Endodermal cell (in vitro differentiated cells): ENCODE data around the gene CEP85. TPM values are rescaled to one million over a fixed set of nuclear protein-coding genes. Genes with fewer than 3 reads are reported as not detected.
"Not testable (repeated sequence)": the region's sequence is repeated elsewhere in the genome, so short reads cannot be mapped to it uniquely, and the experiment has no call there.

ENCODE experiments used
- DNase-seq: peaks from one replicate; pipeline ENCODE4 v3.0.0-alpha.2; 2017
- H3K27ac ChIP-seq: 2 replicates; pipeline ENCODE4 v1.5.1; 2013; ENCODE audit warnings: mild to moderate bottlenecking, low read depth, low read length, moderate library complexity
- H3K27me3 ChIP-seq: 2 replicates; pipeline ENCODE4 v1.6.1; 2013; ENCODE audit warnings: mild to moderate bottlenecking, low read length, moderate library complexity; ENCODE audit not compliant: insufficient read depth, control insufficient read depth, poor library complexity, severe bottlenecking
- H3K36me3 ChIP-seq: 2 replicates; pipeline ENCODE4 v1.7.0; 2013; ENCODE audit warnings: mild to moderate bottlenecking, low read length, moderate library complexity; ENCODE audit not compliant: control insufficient read depth, insufficient read depth
- H3K4me1 ChIP-seq: one replicate; pipeline ENCODE4 v1.7.0; 2013; ENCODE audit warnings: low read length; ENCODE audit not compliant: control insufficient read depth, insufficient read depth
- H3K4me3 ChIP-seq: 2 replicates; pipeline ENCODE4 v1.5.1; 2013; ENCODE audit warnings: mild to moderate bottlenecking, low read length, moderate library complexity
- H3K9ac ChIP-seq: 2 replicates; pipeline ENCODE4 v1.6.1; 2013; ENCODE audit warnings: mild to moderate bottlenecking, low read length, moderate library complexity; ENCODE audit not compliant: poor library complexity, severe bottlenecking; ENCODE audit errors: extremely low read depth
- H3K9me3 ChIP-seq: 2 replicates; pipeline ENCODE4 v1.6.1; 2013; ENCODE audit warnings: mild to moderate bottlenecking, low read length, moderate library complexity; ENCODE audit not compliant: control insufficient read depth
- H3K27ac Mint-ChIP-seq: 2 replicates; pipeline ENCODE4 v1.8.0; 2020; ENCODE audit warnings: mixed read lengths
- H3K27me3 Mint-ChIP-seq: 2 replicates; pipeline ENCODE4 v1.8.0; 2021; ENCODE audit warnings: mild to moderate bottlenecking, mixed read lengths; ENCODE audit not compliant: insufficient read depth
- H3K36me3 Mint-ChIP-seq: 2 replicates; pipeline ENCODE4 v1.8.0; 2020; ENCODE audit warnings: low read depth, mixed read lengths
- H3K4me1 Mint-ChIP-seq: 2 replicates; pipeline ENCODE4 v1.8.0; 2020; ENCODE audit warnings: mixed read lengths
- H3K4me3 Mint-ChIP-seq: 2 replicates; pipeline ENCODE4 v1.8.0; 2020; ENCODE audit warnings: mild to moderate bottlenecking, moderate library complexity, mixed read lengths
- H3K9me3 Mint-ChIP-seq: 2 replicates; pipeline ENCODE4 v1.8.0; 2020; ENCODE audit warnings: mild to moderate bottlenecking, mixed read lengths
- CTCF ChIP-seq: fragments of 200-600 bp; sonication (generic); conservative IDR thresholded peaks from 2 replicates; pipeline ENCODE4 v1.5.0; 2021; ENCODE audit warnings: antibody characterized with exemption, mild to moderate bottlenecking
- WGBS, 2 experiments: methylation state at CpG; one replicate each; pipeline versions ENCODE4 v1.1.5 to v1.1.7; 2013; ENCODE audit warnings: missing lambda C conversion rate in 2 of 2, mixed read lengths in 1 of 2; ENCODE audit not compliant: insufficient coverage in 1 of 2, insufficient read length in 1 of 2; 5-methylcytosine and 5-hydroxymethylcytosine counted together
- total RNA-seq, 2 donors: library from RNA; stranded (reverse); fragmentation: NEBNext Ultra II Directional in 1 of 2; extraction: Animal tissue kit (Norgen Biotek cat#: 25700) in 1 of 2; gene quantifications; 2 replicates in 1 of 2; 3 replicates in 1 of 2; pipeline ENCODE4 v1.2.1, GENCODE V29; 2021

The CEP85 gene
- total RNA-seq, 2 donors from 2014 or later = 25.6 to 43.6 TPM

GRCh38 chr1:26290882-26291261, 56.9 kb downstream of the CEP85 start:
- no peak overlapping the region for H3K4me3 Mint-ChIP-seq
- no peaks in the 10 kb centered on the region for H3K27me3 Mint-ChIP-seq

GRCh38 chr1:26291433-26291832, 57.4 kb downstream of the CEP85 start:
- 93 to 99% methylated on average over 2 to 3 of the region's 3 CpGs for WGBS, 2 experiments
- no peaks in the 10 kb centered on the region for H3K27me3 Mint-ChIP-seq
- Histone ChIP-seq H3K27ac (no peak overlapping the region), H3K4me1 (no peaks in the 10 kb centered on the region), H3K9me3 (no peaks in the 10 kb centered on the region), H3K36me3 (no peaks in the 10 kb centered on the region), H3K4me3 (no peak overlapping the region), H3K9ac (no peak overlapping the region), H3K27me3 (no peaks in the 10 kb centered on the region)
- H3K4me1 Mint-ChIP-seq = peaks cover 14% of the 10 kb centered on the region
- no peak for TF ChIP-seq CTCF
- no peak overlapping the region for H3K4me3 Mint-ChIP-seq
- no peak overlapping the region for H3K27ac Mint-ChIP-seq
- no peaks in the 10 kb centered on the region for H3K9me3 Mint-ChIP-seq
- H3K36me3 Mint-ChIP-seq = peaks cover 8% of the 10 kb centered on the region
- no peak for DNase-seq

More at GRCh38 chr1:26290882-26291261, 56.9 kb downstream of the CEP85 start:
- peak overlapping the region; percentile 68 for H3K27ac ChIP-seq
- Mint-ChIP-seq H3K4me1 (peaks cover 14% of the 10 kb centered on the region), H3K36me3 (peaks cover 5% of the 10 kb centered on the region), H3K9me3 (no peaks in the 10 kb centered on the region), H3K27ac (peak overlapping the region; percentile 61)
- 76% methylated on average over 11 of the region's 11 CpGs; no CpG with 5 or more reads in 1 of the 2 experiments for WGBS, 2 experiments
- H3K36me3 ChIP-seq = no peaks in the 10 kb centered on the region
- TF ChIP-seq CTCF = no peak
- H3K4me3 ChIP-seq = no peak overlapping the region
- no peaks in the 10 kb centered on the region for H3K27me3 ChIP-seq
- H3K9me3 ChIP-seq = no peaks in the 10 kb centered on the region
- DNase-seq = peak; percentile 65
- H3K4me1 ChIP-seq = no peaks in the 10 kb centered on the region
- no peak overlapping the region for H3K9ac ChIP-seq

GRCh38 chr1:26291939-26292338, 57.9 kb downstream of the CEP85 start:
- Mint-ChIP-seq H3K27ac (no peak overlapping the region), H3K9me3 (no peaks in the 10 kb centered on the region), H3K36me3 (peaks cover 8% of the 10 kb centered on the region), H3K4me3 (no peak overlapping the region), H3K4me1 (peaks cover 14% of the 10 kb centered on the region), H3K27me3 (no peaks in the 10 kb centered on the region)
- WGBS, 2 experiments = 95 to 96% methylated on average over 4 of the region's 4 CpGs
- no peak overlapping the region for H3K9ac ChIP-seq
- no peak overlapping the region for H3K4me3 ChIP-seq
- H3K36me3 ChIP-seq = no peaks in the 10 kb centered on the region
- H3K27ac ChIP-seq = no peak overlapping the region
- DNase-seq = no peak
- H3K9me3 ChIP-seq = no peaks in the 10 kb centered on the region
- no peaks in the 10 kb centered on the region for H3K27me3 ChIP-seq
- no peaks in the 10 kb centered on the region for H3K4me1 ChIP-seq
- TF ChIP-seq CTCF = no peak

- H3K36me3 ChIP-seq, H3K27ac Mint-ChIP-seq, H3K4me3 Mint-ChIP-seq, H3K9ac ChIP-seq, H3K27ac ChIP-seq, DNase-seq, H3K4me3 ChIP-seq, H3K9me3 Mint-ChIP-seq, H3K36me3 Mint-ChIP-seq, H3K9me3 ChIP-seq, H3K4me1 ChIP-seq, H3K27me3 Mint-ChIP-seq, H3K27me3 ChIP-seq: not testable (repeated sequence)
- 93 to 94% methylated on average over 3 to 5 of the region's 5 CpGs for WGBS, 2 experiments
- peaks cover 14% of the 10 kb centered on the region for H3K4me1 Mint-ChIP-seq
Observed at GRCh38 chr1:26292735-26293134, 58.7 kb downstream of the CEP85 start.
